ENCODE measurements around the gene LCE7A. TPM values are rescaled to one million over a fixed set of nuclear protein-coding genes. Genes with fewer than 3 reads are reported as not detected.

Gene LCE7A
- total RNA-seq, 1 donor from 2014 or later, result not detected

- DNase-seq (ENCODE audit: low read depth) (no peak), FAIRE-seq (no peak)
- Histone ChIP-seq H3K4me3 (ENCODE audit: insufficient read depth, low read depth, low read length) (no peak overlapping the region), H2AFZ (ENCODE audit: low read depth, low read length) (no peak overlapping the region), H3K27me3 (ENCODE audit: insufficient read depth, low read length) (no peaks in the 10 kb centered on the region), H3K4me2 (ENCODE audit: low read length) (no peak overlapping the region), H4K20me1 (ENCODE audit: insufficient read depth, low read length) (no peaks in the 10 kb centered on the region), H3K9ac (ENCODE audit: low read length) (no peak overlapping the region), H3K36me3 (ENCODE audit: insufficient read depth, low read length) (no peaks in the 10 kb centered on the region), H3K9me3 (ENCODE audit: insufficient read depth, low read depth, low read length) (peaks cover 3% of the 10 kb centered on the region), H3K79me2 (ENCODE audit: insufficient read depth, low read length) (no peaks in the 10 kb centered on the region), H3K4me1 (ENCODE audit: insufficient read depth, low read length) (no peaks in the 10 kb centered on the region), H3K27ac (ENCODE audit: low read depth, low read length) (no peak overlapping the region)
- Mint-ChIP-seq H3K36me3 (ENCODE audit: low read depth, unreplicated experiment) (no peaks in the 10 kb centered on the region), H3K4me3 (ENCODE audit: unreplicated experiment) (no peak overlapping the region), H3K9me3 (ENCODE audit: unreplicated experiment) (no peaks in the 10 kb centered on the region), H3K27ac (ENCODE audit: unreplicated experiment) (no peak overlapping the region), H3K27me3 (ENCODE audit: low read depth, unreplicated experiment) (peaks cover 11% of the 10 kb centered on the region), H3K4me1 (ENCODE audit: low read depth, unreplicated experiment) (no peaks in the 10 kb centered on the region)
- TF ChIP-seq CTCF (IDR thresholded peaks at IDR 0.05; ENCODE audit: insufficient read depth, low read depth, low read length) (no peak), EZH2 (IDR thresholded peaks at IDR 0.05; ENCODE audit: insufficient read depth, low read length) (no peak)
Measured at GRCh38 chr1:152855661-152856060, 4.1 kb upstream of the LCE7A start.

GRCh38 chr1:152858062-152858461, 1.7 kb upstream of the LCE7A start:
- no peak overlapping the region for H3K27ac Mint-ChIP-seq (ENCODE audit: unreplicated experiment)
- H3K4me1 Mint-ChIP-seq (ENCODE audit: low read depth, unreplicated experiment), result no peaks in the 10 kb centered on the region
- Histone ChIP-seq H3K9me3 (ENCODE audit: insufficient read depth, low read depth, low read length) (peaks cover 3% of the 10 kb centered on the region), H3K79me2 (ENCODE audit: insufficient read depth, low read length) (no peaks in the 10 kb centered on the region), H3K27me3 (ENCODE audit: insufficient read depth, low read length) (no peaks in the 10 kb centered on the region), H3K4me2 (ENCODE audit: low read length) (no peak overlapping the region), H4K20me1 (ENCODE audit: insufficient read depth, low read length) (no peaks in the 10 kb centered on the region), H2AFZ (ENCODE audit: low read depth, low read length) (no peak overlapping the region), H3K4me3 (ENCODE audit: insufficient read depth, low read depth, low read length) (no peak overlapping the region), H3K4me1 (ENCODE audit: insufficient read depth, low read length) (no peaks in the 10 kb centered on the region), H3K36me3 (ENCODE audit: insufficient read depth, low read length) (no peaks in the 10 kb centered on the region), H3K27ac (ENCODE audit: low read depth, low read length) (no peak overlapping the region), H3K9ac (ENCODE audit: low read length) (no peak overlapping the region)
- H3K27me3 Mint-ChIP-seq (ENCODE audit: low read depth, unreplicated experiment), result peaks cover 14% of the 10 kb centered on the region
- DNase-seq (ENCODE audit: low read depth), result no peak
- no peak overlapping the region for H3K4me3 Mint-ChIP-seq (ENCODE audit: unreplicated experiment)
- FAIRE-seq, result no peak
- no peaks in the 10 kb centered on the region for H3K36me3 Mint-ChIP-seq (ENCODE audit: low read depth, unreplicated experiment)
- TF ChIP-seq CTCF (IDR thresholded peaks at IDR 0.05; ENCODE audit: insufficient read depth, low read depth, low read length) (no peak), EZH2 (IDR thresholded peaks at IDR 0.05; ENCODE audit: insufficient read depth, low read length) (no peak)
- no peaks in the 10 kb centered on the region for H3K9me3 Mint-ChIP-seq (ENCODE audit: unreplicated experiment)

- Mint-ChIP-seq H3K27me3 (ENCODE audit: low read depth, unreplicated experiment) (peaks cover 14% of the 10 kb centered on the region), H3K4me3 (ENCODE audit: unreplicated experiment) (no peak overlapping the region), H3K27ac (ENCODE audit: unreplicated experiment) (no peak overlapping the region), H3K9me3 (ENCODE audit: unreplicated experiment) (no peaks in the 10 kb centered on the region), H3K36me3 (ENCODE audit: low read depth, unreplicated experiment) (no peaks in the 10 kb centered on the region), H3K4me1 (ENCODE audit: low read depth, unreplicated experiment) (no peaks in the 10 kb centered on the region)
- Histone ChIP-seq H3K9me3 (ENCODE audit: insufficient read depth, low read depth, low read length) (peaks cover 3% of the 10 kb centered on the region), H3K4me1 (ENCODE audit: insufficient read depth, low read length) (no peaks in the 10 kb centered on the region), H2AFZ (ENCODE audit: low read depth, low read length) (no peak overlapping the region), H3K27me3 (ENCODE audit: insufficient read depth, low read length) (no peaks in the 10 kb centered on the region), H3K9ac (ENCODE audit: low read length) (no peak overlapping the region), H3K27ac (ENCODE audit: low read depth, low read length) (no peak overlapping the region), H3K4me2 (ENCODE audit: low read length) (no peak overlapping the region), H3K4me3 (ENCODE audit: insufficient read depth, low read depth, low read length) (no peak overlapping the region), H4K20me1 (ENCODE audit: insufficient read depth, low read length) (no peaks in the 10 kb centered on the region), H3K36me3 (ENCODE audit: insufficient read depth, low read length) (no peaks in the 10 kb centered on the region), H3K79me2 (ENCODE audit: insufficient read depth, low read length) (no peaks in the 10 kb centered on the region)
- DNase-seq (ENCODE audit: low read depth), result no peak
- no peak for TF ChIP-seq EZH2 (IDR thresholded peaks at IDR 0.05; ENCODE audit: insufficient read depth, low read length)
- no peak for TF ChIP-seq CTCF (IDR thresholded peaks at IDR 0.05; ENCODE audit: insufficient read depth, low read depth, low read length)
- FAIRE-seq, result no peak
Measured at GRCh38 chr1:152860129-152860528, 333 bp downstream of the LCE7A start.
